Stimulated activated naive CD4-positive, alpha-beta T cell (primary cell): ENCODE measurements around the gene SCT.
"Not testable (repeated sequence)": the region's sequence is repeated elsewhere in the genome, so short reads cannot be mapped to it uniquely, and the experiment has no call there.

Experiments used
- DNase-seq, 6 experiments: peaks; one replicate each; lab custom pipeline; 2025; lab: John Stamatoyannopoulos, UW

SCT gene

GRCh38 chr11:626475-627307, at the start of gene SCT:
TSS of gene SCT (minus strand) at chr11:627181. CDS start at chr11:627143, 38 bp downstream.
- no peak for DNase-seq

GRCh38 chr11:674406-674805, 47.4 kb upstream of the SCT start:
- DNase-seq: no peak

- no peak for DNase-seq
These were observed 46.9 kb upstream of the SCT start for GRCh38 chr11:673866-674265.

GRCh38 chr11:665704-666281, 38.8 kb upstream of the SCT start:
- DNase-seq: no peak

- DNase-seq: no peak
These were observed 38.2 kb upstream of the SCT start for GRCh38 chr11:665062-665703.

- DNase-seq: peak in 4 of 6 experiments; percentile 16 to 43 (median 28)
These were observed 35.8 kb upstream of the SCT start for GRCh38 chr11:662689-663274.

- DNase-seq: no peak
These were observed 33.9 kb upstream of the SCT start for GRCh38 chr11:660681-661444.

GRCh38 chr11:660281-660680, 33.3 kb upstream of the SCT start:
- DNase-seq: no peak

GRCh38 chr11:659532-660085, 32.6 kb upstream of the SCT start:
- DNase-seq: no peak

GRCh38 chr11:657691-658126, 30.7 kb upstream of the SCT start:
- no peak for DNase-seq

GRCh38 chr11:656866-657265, 29.9 kb upstream of the SCT start:
- no peak for DNase-seq

GRCh38 chr11:656426-656825, 29.4 kb upstream of the SCT start:
- no peak for DNase-seq

- no peak for DNase-seq
These were observed 28.2 kb upstream of the SCT start for GRCh38 chr11:655036-655726.

- not testable (repeated sequence) for DNase-seq
These were observed 27.5 kb upstream of the SCT start for GRCh38 chr11:654444-654843.

GRCh38 chr11:653837-654236, 26.9 kb upstream of the SCT start:
- DNase-seq: no peak

- DNase-seq: not testable (repeated sequence)
These were observed 26.2 kb upstream of the SCT start for GRCh38 chr11:653136-653535.

- DNase-seq: no peak
These were observed 23.5 kb upstream of the SCT start for GRCh38 chr11:650482-650881.

- DNase-seq: not testable (repeated sequence)
These were observed 20.7 kb upstream of the SCT start for GRCh38 chr11:647672-648158.

GRCh38 chr11:646214-646613, 19.2 kb upstream of the SCT start:
- DNase-seq: no peak

- no peak for DNase-seq
These were observed 18.6 kb upstream of the SCT start for GRCh38 chr11:645536-645935.
